IMR-90 (cell line): ENCODE data around the gene WWP2. TPM values are rescaled to one million over a fixed set of nuclear protein-coding genes. Genes with fewer than 3 reads are reported as not detected.
A peak's percentile ranks its signal among the peaks of the same experiment; 100 is the strongest.

Experiments used
- ATAC-seq: fragments of 200-7000 bp; cut with Tn5 transposase; 2 replicates; pipeline ENCODE4 v1.9.1; 2020; ENCODE audit warnings: low read depth, mild to moderate bottlenecking, moderate library complexity
- BruUV-seq: library from RNA; stranded (reverse); fragments of 400-500 nt; replicated peaks from 2 replicates; lab custom pipeline; 2021; lab: Mats Ljungman, UMichigan
- CTCF ChIA-PET: fragments of 300-600 bp; formaldehyde crosslinking; extraction: SDS; loops from one replicate; lab custom pipeline; 2021; ENCODE audit warnings: antibody characterized with exemption; lab: Yijun Ruan, JAX
- POLR2A ChIA-PET: fragments of 300-600 bp; sonication (Branson Sonifier 250); formaldehyde crosslinking; loops from one replicate; lab custom pipeline; 2022; ENCODE audit warnings: antibody characterized with exemption; ENCODE audit not compliant: unreplicated experiment; lab: Charles Lee
- DNase-seq: peaks from one replicate; pipeline ENCODE4 v3.0.0; 2013
- H2AFZ ChIP-seq: replicated peaks from 2 replicates; pipeline ENCODE3; 2013; ENCODE audit warnings: low read length, mild to moderate bottlenecking; ENCODE audit not compliant: poor library complexity
- H2AK5ac ChIP-seq: 2 replicates; pipeline ENCODE4 v1.6.1; 2013; ENCODE audit warnings: low read depth, low read length, inconsistent platforms
- H2AK9ac ChIP-seq: replicated peaks from 2 replicates; pipeline ENCODE3; 2013; ENCODE audit warnings: mild to moderate bottlenecking, low read depth, low read length, moderate library complexity; ENCODE audit not compliant: poor library complexity
- H2BK120ac ChIP-seq: 2 replicates; pipeline ENCODE4 v1.6.1; 2013; ENCODE audit warnings: low read depth, low read length, inconsistent platforms
- H2BK15ac ChIP-seq: 3 replicates; pipeline ENCODE4 v1.6.1; 2013; ENCODE audit warnings: low read depth, low read length, inconsistent platforms
- H2BK20ac ChIP-seq: 2 replicates; pipeline ENCODE4 v1.6.1; 2013; ENCODE audit warnings: low read depth, mild to moderate bottlenecking, inconsistent platforms, low read length, moderate library complexity
- H2BK5ac ChIP-seq: 2 replicates; pipeline ENCODE4 v1.6.1; 2013; ENCODE audit warnings: mild to moderate bottlenecking, low read depth, low read length, inconsistent platforms; ENCODE audit not compliant: poor library complexity, severe bottlenecking
- H3K14ac ChIP-seq: replicated peaks from 2 replicates; pipeline ENCODE4 v1.6.1; 2013; ENCODE audit warnings: low read depth, low read length, inconsistent platforms
- H3K18ac ChIP-seq: 2 replicates; pipeline ENCODE4 v1.6.1; 2013; ENCODE audit warnings: low read depth, low read length, control low read depth
- H3K23ac ChIP-seq: 2 replicates; pipeline ENCODE4 v1.6.1; 2013; ENCODE audit warnings: low read depth, low read length, inconsistent platforms
- H3K27ac ChIP-seq: 2 replicates; pipeline ENCODE4 v1.5.1; 2013; ENCODE audit warnings: mild to moderate bottlenecking, control low read depth, low read length; ENCODE audit not compliant: insufficient read depth
- H3K27me3 ChIP-seq: 2 replicates; pipeline ENCODE4 v1.6.1; 2013; ENCODE audit warnings: low read length; ENCODE audit not compliant: control insufficient read depth, insufficient read depth
- H3K36me3 ChIP-seq: 2 replicates; pipeline ENCODE4 v1.6.1; 2013; ENCODE audit warnings: low read length, mixed read lengths; ENCODE audit not compliant: control insufficient read depth, insufficient read depth
- H3K4ac ChIP-seq: 2 replicates; pipeline ENCODE4 v1.6.1; 2013; ENCODE audit warnings: low read depth, low read length, inconsistent platforms
- H3K4me1 ChIP-seq: 2 replicates; pipeline ENCODE4 v1.6.1; 2013; ENCODE audit warnings: low read length, mixed read lengths; ENCODE audit not compliant: control insufficient read depth, insufficient read depth
- H3K4me2 ChIP-seq: 2 replicates; pipeline ENCODE4 v1.6.1; 2013; ENCODE audit warnings: low read depth, mild to moderate bottlenecking, control low read depth, low read length, moderate library complexity
- H3K4me3 ChIP-seq: 2 replicates; pipeline ENCODE4 v1.5.1; 2013; ENCODE audit warnings: low read depth, mild to moderate bottlenecking, control low read depth, low read length, moderate library complexity; ENCODE audit not compliant: insufficient read depth
- H3K56ac ChIP-seq: 2 replicates; pipeline ENCODE4 v1.6.1; 2013; ENCODE audit warnings: low read length, inconsistent platforms; ENCODE audit not compliant: insufficient read depth; ENCODE audit errors: extremely low read depth
- H3K79me1 ChIP-seq, 2 experiments: 2 replicates each; pipeline ENCODE4 v1.6.1; 2013; ENCODE audit warnings: low read length in 2 of 2, inconsistent platforms in 1 of 2, low read depth in 1 of 2
- H3K9ac ChIP-seq: 2 replicates; pipeline ENCODE4 v1.6.1; 2013; ENCODE audit warnings: low read depth, low read length, control low read depth
- H3K9me1 ChIP-seq: 2 replicates; pipeline ENCODE4 v1.6.1; 2013; ENCODE audit warnings: low read length, inconsistent platforms; ENCODE audit not compliant: insufficient read depth
- H3K9me3 ChIP-seq: 2 replicates; pipeline ENCODE4 v1.6.1; 2013; ENCODE audit warnings: low read length; ENCODE audit not compliant: control insufficient read depth, insufficient read depth
- H4K20me1 ChIP-seq: 2 replicates; pipeline ENCODE4 v1.6.1; 2013; ENCODE audit warnings: low read length, inconsistent platforms; ENCODE audit not compliant: insufficient read depth
- H4K5ac ChIP-seq: 2 replicates; pipeline ENCODE4 v1.6.1; 2013; ENCODE audit warnings: mild to moderate bottlenecking, low read depth, low read length, control low read depth
- H4K8ac ChIP-seq, 2 experiments: 2 replicates each; pipeline ENCODE4 v1.6.1; 2013; ENCODE audit warnings: low read depth in 2 of 2, low read length in 2 of 2, control low read depth in 1 of 2, inconsistent platforms in 1 of 2
- H4K91ac ChIP-seq: 2 replicates; pipeline ENCODE4 v1.6.1; 2013; ENCODE audit warnings: low read depth, low read length, inconsistent platforms; ENCODE audit not compliant: insufficient read depth
- CHD1 ChIP-seq: IDR thresholded peaks from 2 replicates; pipeline ENCODE4 v1.6.1; 2012; ENCODE audit warnings: low read depth, low read length, improper control_type of control experiment
- CTCF ChIP-seq: conservative IDR thresholded peaks from 2 replicates; pipeline ENCODE4 v1.5.1; 2012; ENCODE audit warnings: mild to moderate bottlenecking, low read depth, low read length, improper control_type of control experiment
- ELK1 ChIP-seq: fragments of 150-350 bp; IDR thresholded peaks from 2 replicates; pipeline ENCODE4 v1.6.1; 2016; ENCODE audit warnings: low read depth, mild to moderate bottlenecking, low read length, moderate library complexity, borderline replicate concordance
- MAZ ChIP-seq: IDR thresholded peaks from 2 replicates; pipeline ENCODE4 v1.6.1; 2012; ENCODE audit warnings: low read depth, mild to moderate bottlenecking, low read length, improper control_type of control experiment, moderate library complexity, borderline replicate concordance
- MXI1 ChIP-seq: IDR thresholded peaks from 2 replicates; pipeline ENCODE4 v1.6.1; 2012; ENCODE audit warnings: low read depth, mild to moderate bottlenecking, low read length, moderate library complexity, borderline replicate concordance
- NFE2L2 ChIP-seq: fragments of 150-350 bp; IDR thresholded peaks from 2 replicates; pipeline ENCODE4 v1.6.1; 2016; ENCODE audit warnings: low read depth, mild to moderate bottlenecking, low read length
- RAD21 ChIP-seq: IDR thresholded peaks from 2 replicates; pipeline ENCODE4 v1.6.1; 2012; ENCODE audit warnings: low read length, improper control_type of control experiment
- RCOR1 ChIP-seq: IDR thresholded peaks from 2 replicates; pipeline ENCODE4 v1.6.1; 2012; ENCODE audit warnings: mild to moderate bottlenecking, low read length, improper control_type of control experiment; ENCODE audit not compliant: insufficient replicate concordance
- RFX5 ChIP-seq: IDR thresholded peaks from 2 replicates; pipeline ENCODE4 v1.8.0; 2012; ENCODE audit warnings: low read depth, mild to moderate bottlenecking, low read length, moderate library complexity
- USF2 ChIP-seq: fragments of 150-350 bp; IDR thresholded peaks from 2 replicates; pipeline ENCODE4 v1.6.1; 2017; ENCODE audit warnings: mild to moderate bottlenecking, antibody characterized with exemption, low read length, low read depth
- WGBS, 2 experiments: methylation state at CpG; one replicate each; pipeline versions ENCODE4 v1.1.5 to v1.1.7; 2013; ENCODE audit warnings: missing lambda C conversion rate in 2 of 2; ENCODE audit not compliant: insufficient read length in 1 of 2; ENCODE audit errors: extremely low coverage in 2 of 2; 5-methylcytosine and 5-hydroxymethylcytosine counted together
- dilution Hi-C: fragments of 300-500 bp; cut with HindIII; formaldehyde crosslinking; loops from one replicate; pipeline ENCODE4 v1.14.3; 2018; ENCODE audit warnings: low sequenced_read_pairs; ENCODE audit not compliant: unreplicated experiment
- in situ Hi-C: fragments of 300-500 bp; cut with MboI; formaldehyde crosslinking; loops from 3 replicates; pipeline ENCODE4 v1.14.3; 2019; ENCODE audit warnings: low sequenced_read_pairs, inconsistent platforms, mixed read lengths
- intact Hi-C: fragments of 100-400 bp; cut with micrococcal nuclease; formaldehyde crosslinking; loops from 2 replicates; pipeline ENCODE4 v1.10.0; 2022
- polyA plus RNA-seq, 3 experiments: library from polyadenylated mRNA; depleted of rRNA; stranded (reverse); fragments of >200 nt; gene quantifications; 2 replicates each; pipeline ENCODE4 v1.2.3, GENCODE V29; 2012; ENCODE audit warnings: low replicate concordance in 1 of 3
- total RNA-seq: library from RNA; depleted of rRNA; stranded (reverse); fragments of >200 nt; gene quantifications from 2 replicates; pipeline ENCODE4 v1.2.3, GENCODE V29; 2012

The WWP2 gene
- total and polyA plus RNA-seq, 2 of the 4 experiments (the other 2 are of a cell fraction): 12.7 to 13.7 TPM

GRCh38 chr16:69924041-69924775 lies 162.1 kb downstream of the WWP2 start (continued):
- no peak for TF ChIP-seq CTCF

- Histone ChIP-seq H3K27me3 (no peaks in the 10 kb centered on the region), H4K5ac (peak overlapping the region; percentile 90), H2AK9ac (peak overlapping the region; percentile 38), H2BK15ac (peak overlapping the region; percentile 88; the same call in 2 of the 3 replicates), H2BK20ac (peak overlapping the region; percentile 80; the same call in 1 of the 2 replicates), H2BK120ac (peak overlapping the region; percentile 87), H4K20me1 (no peaks in the 10 kb centered on the region), H2BK5ac (peak overlapping the region; percentile 81), H3K4me1 (peaks cover 8% of the 10 kb centered on the region), H3K9me3 (no peaks in the 10 kb centered on the region), H3K56ac (no peak overlapping the region), H3K79me1 (peaks cover 0 to 18% of the 10 kb centered on the region in 2 experiments; a peak in 3 of 4 replicates), H3K18ac (peak overlapping the region; percentile 86), H2AK5ac (peak overlapping the region; percentile 69; the same call in 1 of the 2 replicates), H3K14ac (peak overlapping the region; percentile 84), H4K8ac (peak overlapping the region; percentile 89 to 90; a peak in 3 of 4 replicates), H3K4me3 (no peak overlapping the region), H3K9me1 (peaks cover 13% of the 10 kb centered on the region), H4K91ac (peak overlapping the region; percentile 79), H3K36me3 (no peaks in the 10 kb centered on the region), H3K9ac (peak overlapping the region; percentile 53), H3K27ac (peak overlapping the region; percentile 58), H3K4ac (peak overlapping the region; percentile 92), H3K4me2 (peak overlapping the region; percentile 44), H3K23ac (peak overlapping the region; percentile 68; the same call in 1 of the 2 replicates), H2AFZ (peak overlapping the region; percentile 85)
- TF ChIP-seq CHD1 (no peak), NFE2L2 (no peak), RFX5 (no peak), RAD21 (0 out of 2 replicates have a peak, but pooled peaks have one; percentile 9), MXI1 (no peak), USF2 (no peak), RCOR1 (no peak), ELK1 (no peak), MAZ (peak; percentile 42; the same call in 1 of the 2 replicates)
- DNase-seq (peak; percentile 81), ATAC-seq (peak; percentile 81)
- in situ Hi-C loops (no loop called here), intact Hi-C loops (no loop called here), dilution Hi-C loops (no loop called here)
- POLR2A ChIA-PET: no interaction called here
- 71% methylated on average over 9 of the region's 19 CpGs; no CpG with 5 or more reads in 1 of the 2 experiments for WGBS, 2 experiments
- BruUV-seq: no TSS peak
- CTCF ChIA-PET: no interaction called here
Measured at GRCh38 chr16:69924777-69925191, 162.7 kb downstream of the WWP2 start.
